GM23338 (cell line): Measurements from ENCODE around the gene DENND11. TPM values are rescaled to one million over a fixed set of nuclear protein-coding genes. Genes with fewer than 3 reads are reported as not detected.

ENCODE experiments used
- ATAC-seq: fragments of 200-7000 bp; cut with Tn5 transposase; 3 replicates; pipeline ENCODE4 v1.9.1; 2020
- DNase-seq: peaks from one replicate; pipeline ENCODE4 v3.0.0-alpha.2; 2015; ENCODE audit warnings: low spot score
- H2AFZ ChIP-seq: fragments of 200-600 bp; sonication (generic); 2 replicates; pipeline ENCODE4 v1.8.0; 2016; ENCODE audit warnings: antibody characterized with exemption, mild to moderate bottlenecking, moderate library complexity
- H3F3A ChIP-seq: fragments of 200-600 bp; sonication (generic); replicated peaks from 2 replicates; pipeline ENCODE4 v1.8.0; 2017; ENCODE audit warnings: antibody characterized with exemption, mixed run types, low read depth
- H3K27ac ChIP-seq: fragments of 200-600 bp; sonication (generic); 2 replicates; pipeline ENCODE4 v1.6.1; 2016; ENCODE audit warnings: low read depth
- H3K27me3 ChIP-seq: fragments of 200-600 bp; sonication (generic); 2 replicates; pipeline ENCODE4 v1.8.0; 2016; ENCODE audit warnings: mild to moderate bottlenecking, mixed run types, moderate library complexity; ENCODE audit not compliant: insufficient read depth
- H3K36me3 ChIP-seq: fragments of 200-600 bp; sonication (generic); 2 replicates; pipeline ENCODE4 v1.8.0; 2016; ENCODE audit warnings: mild to moderate bottlenecking; ENCODE audit not compliant: insufficient read depth
- H3K4me1 ChIP-seq: fragments of 200-600 bp; sonication (generic); 2 replicates; pipeline ENCODE4 v1.8.0; 2016; ENCODE audit warnings: mild to moderate bottlenecking, moderate library complexity; ENCODE audit not compliant: insufficient read depth
- H3K4me2 ChIP-seq: fragments of 200-600 bp; sonication (generic); 2 replicates; pipeline ENCODE4 v1.7.1; 2017; ENCODE audit warnings: mixed run types
- H3K4me3 ChIP-seq: fragments of 200-600 bp; sonication (generic); 2 replicates; pipeline ENCODE4 v1.6.1; 2016; ENCODE audit warnings: mixed run types
- H3K79me2 ChIP-seq: fragments of 200-600 bp; sonication (generic); replicated peaks from 2 replicates; pipeline ENCODE4 v1.8.0; 2017; ENCODE audit warnings: mild to moderate bottlenecking; ENCODE audit not compliant: insufficient read depth
- H3K9me2 ChIP-seq: fragments of 200-600 bp; sonication (generic); 2 replicates; pipeline ENCODE4 v1.8.0; 2017; ENCODE audit not compliant: insufficient read depth
- H4K20me1 ChIP-seq: fragments of 200-600 bp; sonication (generic); replicated peaks from 2 replicates; pipeline ENCODE4 v1.8.0; 2017; ENCODE audit warnings: mild to moderate bottlenecking; ENCODE audit not compliant: insufficient read depth
- H3K27ac Mint-ChIP-seq: 2 replicates; pipeline ENCODE4 v1.8.0; 2020; ENCODE audit warnings: inconsistent platforms, mild to moderate bottlenecking, moderate library complexity, mixed read lengths
- H3K27me3 Mint-ChIP-seq: 3 replicates; pipeline ENCODE4 v1.8.0; 2022; ENCODE audit warnings: low read depth, mild to moderate bottlenecking, moderate library complexity, mixed read lengths, inconsistent platforms; ENCODE audit not compliant: insufficient read depth, poor library complexity
- H3K36me3 Mint-ChIP-seq: 3 replicates; pipeline ENCODE4 v1.8.0; 2021; ENCODE audit warnings: low read depth, mild to moderate bottlenecking, inconsistent platforms, moderate library complexity, mixed read lengths
- H3K4me1 Mint-ChIP-seq: 3 replicates; pipeline ENCODE4 v1.8.0; 2020; ENCODE audit warnings: mild to moderate bottlenecking, inconsistent platforms, mixed read lengths
- H3K4me3 Mint-ChIP-seq: 3 replicates; pipeline ENCODE4 v1.8.0; 2021; ENCODE audit warnings: moderate library complexity, mild to moderate bottlenecking, inconsistent platforms, mixed read lengths
- H3K9me3 Mint-ChIP-seq: 3 replicates; pipeline ENCODE4 v1.8.0; 2020; ENCODE audit warnings: moderate library complexity, mild to moderate bottlenecking, inconsistent platforms, mixed read lengths
- JUNB ChIP-seq: IDR thresholded peaks from one replicate; pipeline ENCODE4 v1.6.1; 2016; ENCODE audit warnings: antibody characterized with exemption; ENCODE audit not compliant: unreplicated experiment
- STAT1 ChIP-seq: IDR thresholded peaks from one replicate; pipeline ENCODE4 v1.6.1; 2016; ENCODE audit warnings: antibody characterized with exemption; ENCODE audit not compliant: unreplicated experiment
- ZNF114 ChIP-seq: fragments of 250-450 bp; sonication (Bioruptor Pico); IDR thresholded peaks from 2 replicates; pipeline ENCODE4 v1.5.0; 2020; ENCODE audit warnings: mild to moderate bottlenecking, moderate library complexity
- ZNF331 ChIP-seq: fragments of 250-450 bp; sonication (Bioruptor Pico); IDR thresholded peaks from 2 replicates; pipeline ENCODE4 v1.5.0; 2020; ENCODE audit warnings: low read depth, mild to moderate bottlenecking, moderate library complexity
- polyA plus RNA-seq: library from polyadenylated mRNA; unstranded; fragments of >200 nt; fragmentation: Nextera tagmentation; extraction: Ambion mirVana; gene quantifications from 2 replicates; pipeline ENCODE4 v1.2.1, GENCODE V29; 2016
- total RNA-seq: library from RNA; depleted of rRNA; stranded (reverse); fragments of >200 nt; shearing (Covaris generic); gene quantifications from 2 replicates; pipeline ENCODE4 v1.2.3, GENCODE V29; 2014
- TF ChIP-seq, protein P1 (sequence below): fragments of 250-450 bp; sonication (Bioruptor Pico); IDR thresholded peaks from 2 replicates; pipeline ENCODE4 v1.5.0; 2020; ENCODE audit warnings: mild to moderate bottlenecking, moderate library complexity

The DENND11 gene
- total and polyA plus RNA-seq, 2 experiments from 2014 or later: 5.1 to 29.5 TPM

- Mint-ChIP-seq H3K4me3 (peak overlapping the region; percentile 82), H3K27me3 (peaks cover 8% of the 10 kb centered on the region), H3K9me3 (no peaks in the 10 kb centered on the region), H3K36me3 (no peaks in the 10 kb centered on the region), H3K4me1 (peaks cover 51% of the 10 kb centered on the region), H3K27ac (no peak overlapping the region)
- Histone ChIP-seq H3K4me1 (peaks cover 42% of the 10 kb centered on the region), H2AFZ (no peak overlapping the region), H3K27ac (0 out of 2 replicates have a peak overlapping the region, but pooled peaks have one; percentile 32), H3K79me2 (peaks cover 42% of the 10 kb centered on the region), H3K4me2 (peak overlapping the region; percentile 76), H3K4me3 (peak overlapping the region; percentile 93), H3K36me3 (no peaks in the 10 kb centered on the region), H3K27me3 (peaks cover 19% of the 10 kb centered on the region), H4K20me1 (no peaks in the 10 kb centered on the region; the same call in 1 of the 2 replicates), H3F3A (peaks cover 3% of the 10 kb centered on the region; the same call in 1 of the 2 replicates), H3K9me2 (no peaks in the 10 kb centered on the region)
- ATAC-seq (peak; percentile 85), DNase-seq (peak; percentile 78)
- TF ChIP-seq STAT1 (no peak), ZNF331 (CRISPR knock-in tag) (no peak), ZNF114 (CRISPR knock-in tag) (no peak), JUNB (no peak)
- TF ChIP-seq, protein P1, sequence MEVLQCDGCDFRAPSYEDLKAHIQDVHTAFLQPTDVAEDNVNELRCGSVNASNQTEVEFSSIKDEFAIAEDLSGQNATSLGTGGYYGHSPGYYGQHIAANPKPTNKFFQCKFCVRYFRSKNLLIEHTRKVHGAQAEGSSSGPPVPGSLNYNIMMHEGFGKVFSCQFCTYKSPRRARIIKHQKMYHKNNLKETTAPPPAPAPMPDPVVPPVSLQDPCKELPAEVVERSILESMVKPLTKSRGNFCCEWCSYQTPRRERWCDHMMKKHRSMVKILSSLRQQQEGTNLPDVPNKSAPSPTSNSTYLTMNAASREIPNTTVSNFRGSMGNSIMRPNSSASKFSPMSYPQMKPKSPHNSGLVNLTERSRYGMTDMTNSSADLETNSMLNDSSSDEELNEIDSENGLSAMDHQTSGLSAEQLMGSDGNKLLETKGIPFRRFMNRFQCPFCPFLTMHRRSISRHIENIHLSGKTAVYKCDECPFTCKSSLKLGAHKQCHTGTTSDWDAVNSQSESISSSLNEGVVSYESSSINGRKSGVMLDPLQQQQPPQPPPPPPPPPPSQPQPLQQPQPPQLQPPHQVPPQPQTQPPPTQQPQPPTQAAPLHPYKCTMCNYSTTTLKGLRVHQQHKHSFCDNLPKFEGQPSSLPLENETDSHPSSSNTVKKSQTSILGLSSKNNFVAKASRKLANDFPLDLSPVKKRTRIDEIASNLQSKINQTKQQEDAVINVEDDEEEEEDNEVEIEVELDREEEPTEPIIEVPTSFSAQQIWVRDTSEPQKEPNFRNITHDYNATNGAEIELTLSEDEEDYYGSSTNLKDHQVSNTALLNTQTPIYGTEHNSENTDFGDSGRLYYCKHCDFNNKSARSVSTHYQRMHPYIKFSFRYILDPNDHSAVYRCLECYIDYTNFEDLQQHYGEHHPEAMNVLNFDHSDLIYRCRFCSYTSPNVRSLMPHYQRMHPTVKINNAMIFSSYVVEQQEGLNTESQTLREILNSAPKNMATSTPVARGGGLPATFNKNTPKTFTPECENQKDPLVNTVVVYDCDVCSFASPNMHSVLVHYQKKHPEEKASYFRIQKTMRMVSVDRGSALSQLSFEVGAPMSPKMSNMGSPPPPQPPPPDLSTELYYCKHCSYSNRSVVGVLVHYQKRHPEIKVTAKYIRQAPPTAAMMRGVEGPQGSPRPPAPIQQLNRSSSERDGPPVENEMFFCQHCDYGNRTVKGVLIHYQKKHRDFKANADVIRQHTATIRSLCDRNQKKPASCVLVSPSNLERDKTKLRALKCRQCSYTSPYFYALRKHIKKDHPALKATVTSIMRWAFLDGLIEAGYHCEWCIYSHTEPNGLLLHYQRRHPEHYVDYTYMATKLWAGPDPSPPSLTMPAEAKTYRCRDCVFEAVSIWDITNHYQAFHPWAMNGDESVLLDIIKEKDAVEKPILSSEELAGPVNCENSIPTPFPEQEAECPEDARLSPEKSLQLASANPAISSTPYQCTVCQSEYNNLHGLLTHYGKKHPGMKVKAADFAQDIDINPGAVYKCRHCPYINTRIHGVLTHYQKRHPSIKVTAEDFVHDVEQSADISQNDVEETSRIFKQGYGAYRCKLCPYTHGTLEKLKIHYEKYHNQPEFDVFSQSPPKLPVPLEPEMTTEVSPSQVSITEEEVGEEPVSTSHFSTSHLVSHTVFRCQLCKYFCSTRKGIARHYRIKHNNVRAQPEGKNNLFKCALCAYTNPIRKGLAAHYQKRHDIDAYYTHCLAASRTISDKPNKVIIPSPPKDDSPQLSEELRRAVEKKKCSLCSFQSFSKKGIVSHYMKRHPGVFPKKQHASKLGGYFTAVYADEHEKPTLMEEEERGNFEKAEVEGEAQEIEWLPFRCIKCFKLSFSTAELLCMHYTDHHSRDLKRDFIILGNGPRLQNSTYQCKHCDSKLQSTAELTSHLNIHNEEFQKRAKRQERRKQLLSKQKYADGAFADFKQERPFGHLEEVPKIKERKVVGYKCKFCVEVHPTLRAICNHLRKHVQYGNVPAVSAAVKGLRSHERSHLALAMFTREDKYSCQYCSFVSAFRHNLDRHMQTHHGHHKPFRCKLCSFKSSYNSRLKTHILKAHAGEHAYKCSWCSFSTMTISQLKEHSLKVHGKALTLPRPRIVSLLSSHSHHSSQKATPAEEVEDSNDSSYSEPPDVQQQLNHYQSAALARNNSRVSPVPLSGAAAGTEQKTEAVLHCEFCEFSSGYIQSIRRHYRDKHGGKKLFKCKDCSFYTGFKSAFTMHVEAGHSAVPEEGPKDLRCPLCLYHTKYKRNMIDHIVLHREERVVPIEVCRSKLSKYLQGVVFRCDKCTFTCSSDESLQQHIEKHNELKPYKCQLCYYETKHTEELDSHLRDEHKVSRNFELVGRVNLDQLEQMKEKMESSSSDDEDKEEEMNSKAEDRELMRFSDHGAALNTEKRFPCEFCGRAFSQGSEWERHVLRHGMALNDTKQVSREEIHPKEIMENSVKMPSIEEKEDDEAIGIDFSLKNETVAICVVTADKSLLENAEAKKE (CRISPR knock-in tag): no peak
These were observed 398 bp downstream of the DENND11 start for GRCh38 chr7:141701489-141702046.
